Measurements from ENCODE around the gene SLC25A40. TPM values are rescaled to one million over a fixed set of nuclear protein-coding genes. Genes with fewer than 3 reads are reported as not detected.
A peak's percentile ranks its signal among the peaks of the same experiment; 100 is the strongest.

SLC25A40 gene
- total RNA-seq, 1 donor from 2014 or later, result 32.2 TPM

DNA sequence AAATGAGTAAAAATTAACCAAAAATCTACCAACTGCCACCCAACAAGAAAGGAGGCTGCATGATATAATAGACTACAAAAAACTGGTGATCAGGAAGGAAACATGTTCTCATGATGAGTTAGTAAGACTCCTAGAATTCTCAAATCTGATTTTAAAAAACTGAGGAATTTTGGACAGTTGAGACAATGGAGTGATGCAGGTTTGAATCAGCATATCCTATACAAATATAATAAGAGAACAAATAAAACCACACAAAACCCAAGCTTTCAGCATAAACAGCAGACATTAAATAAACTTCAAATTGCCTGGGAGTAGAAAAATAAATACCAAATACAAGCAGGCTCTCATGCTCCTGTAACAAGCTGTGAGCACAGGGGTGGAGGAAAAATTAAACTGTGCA, 57.8 kb downstream of the SLC25A40 start:
- Histone ChIP-seq H3K4me1 (no peaks in the 10 kb centered on the region), H3K9me3 (no peaks in the 10 kb centered on the region), H3K36me3 (no peaks in the 10 kb centered on the region), H3K27me3 (no peaks in the 10 kb centered on the region), H3K4me3 (no peak overlapping the region), H3K27ac (no peak overlapping the region)
- intact Hi-C loops (cut with DNase I), result no loop called here
- DNase-seq (no peak), ATAC-seq (no peak)
- TF ChIP-seq, protein P1, sequence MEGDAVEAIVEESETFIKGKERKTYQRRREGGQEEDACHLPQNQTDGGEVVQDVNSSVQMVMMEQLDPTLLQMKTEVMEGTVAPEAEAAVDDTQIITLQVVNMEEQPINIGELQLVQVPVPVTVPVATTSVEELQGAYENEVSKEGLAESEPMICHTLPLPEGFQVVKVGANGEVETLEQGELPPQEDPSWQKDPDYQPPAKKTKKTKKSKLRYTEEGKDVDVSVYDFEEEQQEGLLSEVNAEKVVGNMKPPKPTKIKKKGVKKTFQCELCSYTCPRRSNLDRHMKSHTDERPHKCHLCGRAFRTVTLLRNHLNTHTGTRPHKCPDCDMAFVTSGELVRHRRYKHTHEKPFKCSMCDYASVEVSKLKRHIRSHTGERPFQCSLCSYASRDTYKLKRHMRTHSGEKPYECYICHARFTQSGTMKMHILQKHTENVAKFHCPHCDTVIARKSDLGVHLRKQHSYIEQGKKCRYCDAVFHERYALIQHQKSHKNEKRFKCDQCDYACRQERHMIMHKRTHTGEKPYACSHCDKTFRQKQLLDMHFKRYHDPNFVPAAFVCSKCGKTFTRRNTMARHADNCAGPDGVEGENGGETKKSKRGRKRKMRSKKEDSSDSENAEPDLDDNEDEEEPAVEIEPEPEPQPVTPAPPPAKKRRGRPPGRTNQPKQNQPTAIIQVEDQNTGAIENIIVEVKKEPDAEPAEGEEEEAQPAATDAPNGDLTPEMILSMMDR (IDR thresholded peaks at IDR 0.05), result no peak

DNA sequence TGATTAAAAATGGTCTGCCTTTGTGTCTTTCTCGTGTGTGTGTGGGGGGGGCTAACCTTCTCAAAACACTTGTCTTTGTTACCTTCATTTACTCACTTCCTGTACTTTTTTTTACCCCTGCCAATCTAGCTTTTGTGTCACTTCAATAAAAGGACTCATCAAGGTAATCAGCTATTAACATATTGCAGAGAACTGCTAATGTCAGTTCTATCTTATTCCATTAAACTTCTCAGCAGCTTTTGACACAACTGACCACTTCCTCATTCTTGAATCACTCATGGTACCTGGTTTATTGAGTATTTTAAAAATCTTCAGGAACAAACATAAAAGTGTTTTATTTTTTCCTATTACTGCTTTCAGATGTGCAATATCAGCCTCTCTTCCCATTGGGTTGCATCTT, 59.8 kb downstream of the SLC25A40 start:
- H3K36me3 ChIP-seq, result no peaks in the 10 kb centered on the region
- intact Hi-C loops (cut with DNase I), result no loop called here
- TF ChIP-seq, protein P1 (IDR thresholded peaks at IDR 0.05), result no peak
- H3K27me3 ChIP-seq, result no peaks in the 10 kb centered on the region
- no peaks in the 10 kb centered on the region for H3K4me1 ChIP-seq
- no peak for DNase-seq
- no peak for ATAC-seq
- no peak overlapping the region for H3K27ac ChIP-seq
- H3K9me3 ChIP-seq, result no peaks in the 10 kb centered on the region
- no peak overlapping the region for H3K4me3 ChIP-seq

DNA sequence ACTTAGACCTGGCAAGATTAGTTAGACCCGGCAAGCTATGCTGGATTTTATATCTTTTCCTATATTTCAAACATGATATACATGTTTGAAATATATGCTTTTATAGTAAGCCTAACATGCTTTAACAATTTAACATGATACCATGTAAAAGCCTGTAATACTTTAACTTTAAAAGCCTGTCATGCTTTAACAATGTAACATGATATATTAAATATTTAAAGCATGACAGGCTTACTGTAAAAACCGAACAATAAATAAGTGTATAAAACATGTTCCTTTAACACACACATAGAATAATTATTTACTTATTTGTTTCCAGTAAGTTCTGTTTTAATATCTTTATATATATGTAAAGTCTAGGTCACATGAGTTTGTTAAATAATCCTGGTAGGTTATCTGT, 65.4 kb downstream of the SLC25A40 start:
- Histone ChIP-seq H3K4me3 (no peak overlapping the region), H3K36me3 (no peaks in the 10 kb centered on the region), H3K9me3 (no peaks in the 10 kb centered on the region), H3K4me1 (no peaks in the 10 kb centered on the region), H3K27ac (no peak overlapping the region), H3K27me3 (no peaks in the 10 kb centered on the region)
- TF ChIP-seq, protein P1 (IDR thresholded peaks at IDR 0.05), result no peak
- no peak for ATAC-seq
- no peak for DNase-seq
- intact Hi-C loops (cut with DNase I), result no loop called here

DNA sequence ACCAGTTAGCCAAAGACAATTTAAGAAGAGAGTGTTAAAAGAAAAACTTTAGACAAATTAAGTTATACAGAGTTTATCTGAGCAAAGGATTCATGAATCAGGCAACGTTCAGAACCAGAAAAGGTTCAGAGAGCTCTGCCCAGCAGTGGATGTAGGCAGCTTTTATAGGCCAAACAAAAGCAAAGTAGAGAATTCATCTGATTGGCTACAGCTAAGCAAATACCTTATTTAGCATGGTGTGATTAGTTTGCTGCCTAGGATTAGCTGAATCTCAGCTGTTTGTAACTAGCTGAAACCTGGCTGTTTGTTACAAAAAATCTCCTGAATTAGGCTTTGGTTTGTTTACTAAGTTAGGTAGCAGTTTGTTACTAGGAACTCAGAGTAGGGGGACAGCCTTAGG, 66.0 kb downstream of the SLC25A40 start:
- H3K9me3 ChIP-seq, result no peaks in the 10 kb centered on the region
- H3K4me1 ChIP-seq, result no peaks in the 10 kb centered on the region
- no peak overlapping the region for H3K27ac ChIP-seq
- no peak overlapping the region for H3K4me3 ChIP-seq
- TF ChIP-seq, protein P1 (IDR thresholded peaks at IDR 0.05), result no peak
- no peaks in the 10 kb centered on the region for H3K36me3 ChIP-seq
- no peaks in the 10 kb centered on the region for H3K27me3 ChIP-seq
- no peak for ATAC-seq
- intact Hi-C loops (cut with DNase I), result no loop called here
- no peak for DNase-seq

DNA sequence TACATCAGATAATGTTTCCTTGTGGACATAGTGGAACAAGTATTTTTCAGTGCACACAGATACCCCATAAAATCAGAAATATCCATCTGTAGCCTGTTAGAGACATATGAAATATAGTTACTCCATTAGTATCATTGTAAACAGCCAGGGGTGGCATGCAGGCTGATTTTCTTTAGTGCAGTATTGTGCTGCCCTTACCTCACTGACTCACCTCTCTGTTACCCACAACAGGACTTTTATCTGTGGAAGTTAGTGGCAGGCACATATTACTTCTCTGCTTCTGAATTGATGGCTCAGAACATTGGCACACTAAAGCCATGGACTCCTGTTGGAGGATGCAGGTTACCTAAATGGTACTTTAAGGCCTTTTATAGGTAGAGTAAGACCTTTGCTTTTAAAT, 70.0 kb downstream of the SLC25A40 start:
- H3K27me3 ChIP-seq, result no peaks in the 10 kb centered on the region
- no peak overlapping the region for H3K4me3 ChIP-seq
- no peaks in the 10 kb centered on the region for H3K4me1 ChIP-seq
- ATAC-seq (no peak), DNase-seq (no peak)
- H3K36me3 ChIP-seq, result no peaks in the 10 kb centered on the region
- no peak overlapping the region for H3K27ac ChIP-seq
- no peaks in the 10 kb centered on the region for H3K9me3 ChIP-seq
- intact Hi-C loops (cut with DNase I), result no loop called here
- TF ChIP-seq, protein P1 (IDR thresholded peaks at IDR 0.05), result no peak

DNA sequence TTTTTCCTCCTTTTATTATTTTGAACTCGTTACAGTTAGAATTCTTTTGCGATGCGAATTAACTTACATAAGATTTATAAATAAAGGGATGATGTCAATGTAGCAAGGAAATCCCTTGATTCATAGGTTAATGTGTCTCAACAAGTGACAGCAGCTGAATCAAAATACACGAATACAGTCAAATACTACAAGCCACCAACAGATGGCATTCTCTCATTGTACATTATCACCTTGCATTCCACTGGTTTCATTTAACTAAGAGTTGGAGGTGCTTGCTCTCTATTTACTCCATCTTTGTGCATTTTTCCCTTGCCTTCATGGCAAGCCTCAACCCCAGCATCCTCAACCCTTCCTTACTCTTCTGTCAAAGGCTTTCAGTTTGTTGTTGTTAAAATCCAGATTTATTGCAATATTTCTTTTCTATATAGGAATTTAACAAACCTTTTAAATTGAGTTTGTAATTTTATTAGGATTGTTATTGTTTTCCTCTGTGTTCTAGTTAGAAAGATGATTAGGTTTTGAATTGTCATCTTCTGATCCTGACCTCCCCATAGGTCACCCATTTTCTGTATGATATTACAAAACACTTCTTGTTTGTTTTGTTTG, 78.3 kb downstream of the SLC25A40 start:
- DNase-seq (no peak), ATAC-seq (peak; percentile 81)
- no peaks in the 10 kb centered on the region for H3K9me3 ChIP-seq
- no peak overlapping the region for H3K27ac ChIP-seq
- H3K36me3 ChIP-seq, result no peaks in the 10 kb centered on the region
- no peaks in the 10 kb centered on the region for H3K27me3 ChIP-seq
- TF ChIP-seq, protein P1 (IDR thresholded peaks at IDR 0.05), result peak; percentile 62
- H3K4me1 ChIP-seq, result no peaks in the 10 kb centered on the region
- H3K4me3 ChIP-seq, result no peak overlapping the region
- intact Hi-C loops (cut with DNase I), result no loop called here
